GM18519 (cell line): Measurements from ENCODE around the gene CHRND.
"Not testable (repeated sequence)": the region's sequence is repeated elsewhere in the genome, so short reads cannot be mapped to it uniquely, and the experiment has no call there.

Experiments
- ATAC-seq: cut with Tn5 transposase; IDR thresholded peaks from one replicate; pipeline ENCODE4 v1.9.1; 2021; ENCODE audit warnings: mild to moderate bottlenecking, moderate library complexity; ENCODE audit not compliant: unreplicated experiment, low FRiP score

CHRND gene

DNA sequence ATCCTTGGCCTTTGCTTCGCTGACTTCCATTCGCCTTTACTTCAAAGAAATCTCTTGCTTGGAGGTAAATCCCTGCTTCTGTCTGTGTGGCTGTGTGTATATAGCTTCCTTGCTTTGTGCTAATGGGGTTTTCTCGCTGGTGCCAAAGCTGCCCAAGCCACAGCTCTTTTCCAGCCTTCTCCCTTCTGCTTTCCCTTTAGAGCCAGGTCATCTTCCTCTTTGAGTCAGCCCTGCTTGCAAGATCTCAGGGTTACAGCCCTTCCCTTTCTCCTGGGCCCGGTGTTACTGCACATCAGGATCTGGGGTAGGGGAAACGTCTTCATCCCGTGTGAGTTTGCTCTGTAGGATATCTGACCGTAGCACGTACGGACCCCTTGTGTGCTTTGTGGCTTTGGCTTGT lies 43.6 kb downstream of the CHRND start:
- ATAC-seq = no peak

DNA sequence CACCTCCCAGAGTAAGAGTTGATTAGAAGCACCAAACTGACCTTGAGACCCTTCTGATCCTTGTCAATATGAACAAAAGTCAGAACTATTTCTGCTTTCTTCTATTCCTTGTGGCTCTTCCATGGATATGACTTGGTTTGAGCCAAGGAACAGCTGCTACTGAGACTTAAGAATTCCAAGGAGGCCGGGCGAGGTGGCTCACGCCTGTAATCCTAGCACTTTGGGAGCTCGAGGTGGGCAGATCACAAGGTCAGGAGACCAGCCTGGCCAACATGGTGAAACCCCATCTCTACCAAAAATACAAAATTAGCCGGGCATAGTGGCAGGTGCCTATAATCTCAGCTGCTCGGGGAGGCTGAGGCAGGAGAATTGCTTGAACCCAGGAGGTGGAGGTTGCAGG lies 44.5 kb downstream of the CHRND start:
- ATAC-seq = not testable (repeated sequence)

DNA sequence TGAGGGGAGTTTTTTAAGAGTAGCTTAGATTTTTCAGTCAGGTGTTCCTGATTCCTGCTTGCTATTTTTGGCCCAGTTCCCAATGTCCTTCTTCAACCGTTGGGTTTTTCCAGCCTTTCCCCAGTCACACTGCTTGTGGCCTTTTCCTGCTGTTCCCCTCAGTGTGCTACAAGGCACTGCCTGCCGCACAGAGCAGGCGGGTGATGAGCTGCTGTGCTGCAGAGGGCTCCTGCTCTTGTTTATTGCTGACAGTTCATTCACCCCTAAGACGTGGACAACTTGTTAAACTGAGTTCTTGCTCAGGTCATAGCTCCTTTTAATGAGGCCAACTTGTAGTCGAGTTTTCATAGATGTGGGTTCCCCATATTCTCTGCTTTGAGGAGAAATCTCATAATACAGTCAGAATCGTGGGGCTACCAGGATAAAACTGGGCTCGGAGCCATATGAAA lies 45.1 kb downstream of the CHRND start:
- ATAC-seq = no peak

DNA sequence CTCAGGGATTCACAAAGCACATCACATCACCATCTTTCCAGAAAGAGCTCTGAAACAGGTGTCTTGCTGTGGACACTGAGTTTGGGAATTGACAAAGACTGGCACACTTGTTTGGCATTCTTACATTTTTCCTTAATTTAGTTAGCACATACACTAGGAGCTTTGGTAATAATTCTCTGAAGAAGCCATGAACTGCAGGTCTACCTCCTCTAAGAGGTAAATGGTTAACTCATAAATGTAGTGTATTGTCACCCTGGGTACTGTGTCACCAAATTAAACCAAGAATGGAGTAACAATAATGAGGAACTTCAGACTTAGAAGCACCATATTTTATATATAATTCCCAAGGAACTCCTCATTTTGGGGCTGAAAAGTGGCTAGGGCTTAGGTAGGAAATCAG lies 47.1 kb downstream of the CHRND start:
- no peak for ATAC-seq

DNA sequence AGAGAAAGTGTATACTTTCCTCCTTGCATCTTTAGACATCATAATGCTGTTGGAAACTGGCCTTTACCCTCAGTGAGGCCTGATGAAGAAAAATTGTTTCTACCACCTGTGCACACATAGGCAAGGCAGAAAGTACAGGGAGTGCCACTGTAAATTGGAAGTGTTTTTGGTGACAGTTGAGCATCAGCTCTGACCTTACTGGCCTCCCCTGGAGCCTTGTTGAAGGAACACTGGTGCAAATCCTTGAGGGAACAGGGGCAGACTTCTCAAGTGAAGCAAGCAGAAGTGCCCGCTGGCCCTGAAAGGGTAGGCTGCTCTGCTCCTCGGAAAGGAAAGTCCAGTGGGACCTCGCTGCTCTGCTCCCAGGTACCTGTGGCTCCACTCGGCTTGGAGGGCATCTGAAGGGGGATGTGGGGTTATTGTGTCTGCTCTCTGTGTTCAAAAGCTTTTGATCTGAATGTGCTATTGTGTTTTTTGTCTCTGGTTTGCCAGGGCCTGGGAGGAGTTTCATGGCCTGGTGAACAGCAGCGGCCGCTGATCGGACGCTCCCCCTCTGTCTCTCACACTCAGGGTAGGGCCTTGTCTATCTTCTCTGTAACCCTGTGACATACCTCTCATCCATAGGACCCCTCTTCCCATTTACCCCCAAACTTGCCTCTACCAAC lies 47.9 kb downstream of the CHRND start:
- ATAC-seq = no peak

DNA sequence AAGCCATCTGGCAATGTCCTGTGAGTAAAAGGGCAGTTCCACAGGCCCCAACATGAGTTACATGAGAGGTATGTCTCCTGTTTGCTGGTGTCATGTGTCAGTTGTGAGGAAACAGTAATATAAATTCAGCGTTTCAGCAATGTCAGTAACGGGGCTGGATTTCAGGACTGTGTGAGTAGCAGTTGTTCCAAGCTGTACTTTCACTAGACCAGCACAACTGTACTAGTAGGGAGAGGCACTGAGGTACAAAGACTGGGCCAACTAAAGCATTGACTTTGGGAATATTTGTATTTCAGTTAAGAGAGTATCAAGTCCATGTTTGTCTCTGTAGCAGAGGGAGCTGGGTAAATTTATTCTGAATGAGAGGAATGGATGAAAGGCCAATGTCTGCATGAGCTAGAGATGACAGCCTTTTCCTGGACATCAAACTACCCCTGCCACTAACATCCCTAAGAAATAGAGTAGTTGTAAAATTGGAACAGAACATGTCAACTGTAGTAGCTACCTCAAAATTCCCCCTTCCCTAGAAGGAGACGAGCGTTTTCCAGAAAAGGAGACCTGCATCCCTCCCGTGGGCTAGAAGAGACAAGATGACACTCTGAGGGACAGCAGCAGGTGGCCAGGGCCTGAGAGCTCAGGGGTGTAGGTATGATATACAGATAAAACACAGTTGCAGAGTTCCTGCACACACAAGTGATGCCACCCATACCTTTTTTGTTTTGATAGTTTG lies 48.9 kb downstream of the CHRND start:
- no peak for ATAC-seq

DNA sequence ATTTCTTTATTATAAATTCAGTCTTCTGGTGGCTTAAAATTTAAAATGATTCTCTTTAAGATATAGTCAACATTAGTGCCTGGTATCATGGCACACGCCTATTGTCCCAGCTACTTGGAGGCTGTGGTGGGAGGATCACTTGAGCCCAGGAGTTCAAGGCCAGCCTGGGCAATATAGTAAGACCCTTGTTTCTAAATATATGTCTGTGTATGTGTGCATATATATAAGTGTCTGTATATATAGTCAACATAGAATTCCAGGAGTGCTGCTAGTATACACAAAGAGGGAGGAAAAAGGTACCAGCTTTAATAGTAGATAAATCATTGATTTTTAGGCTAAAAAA lies 49.4 kb downstream of the CHRND start:
- no peak for ATAC-seq

DNA sequence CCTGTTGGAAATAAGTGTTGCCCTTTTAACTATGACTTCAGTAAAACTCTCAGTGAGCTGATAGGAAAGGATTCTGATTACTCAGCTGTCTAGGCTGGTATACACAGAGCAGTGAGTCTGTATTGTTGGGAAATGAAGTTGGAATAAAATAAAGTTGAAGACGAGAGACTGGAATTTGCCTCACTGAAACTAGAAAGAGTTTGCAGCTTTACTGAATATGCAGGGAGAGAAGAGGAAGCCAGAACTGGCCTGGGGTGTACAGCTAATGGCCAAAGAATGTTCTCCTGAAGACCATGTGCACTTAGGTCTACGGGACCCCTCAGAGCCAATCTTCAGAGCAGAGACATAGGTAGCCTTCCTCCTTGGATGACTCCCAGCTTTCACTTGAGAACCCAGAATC lies 51.0 kb downstream of the CHRND start:
- no peak for ATAC-seq

DNA sequence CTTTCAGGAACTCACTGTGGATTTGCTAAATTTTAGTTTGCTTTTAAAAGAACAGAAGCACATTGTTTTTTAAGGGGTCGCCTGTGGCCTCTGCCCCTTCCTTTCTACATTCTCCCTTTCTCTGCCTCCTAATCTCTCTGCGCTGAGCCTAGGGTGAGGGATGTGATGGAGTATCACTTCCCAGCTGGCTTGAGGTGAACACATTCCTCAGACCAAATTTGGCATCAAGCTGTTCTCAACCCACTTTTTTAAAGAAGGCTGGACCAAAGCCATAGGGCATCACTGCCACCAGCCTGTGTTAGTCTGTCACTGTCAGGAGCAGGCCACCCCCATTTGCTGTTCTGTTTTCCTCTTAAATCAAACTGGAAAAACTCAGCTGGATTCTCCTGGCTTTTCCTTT lies 51.9 kb downstream of the CHRND start:
- ATAC-seq = no peak

DNA sequence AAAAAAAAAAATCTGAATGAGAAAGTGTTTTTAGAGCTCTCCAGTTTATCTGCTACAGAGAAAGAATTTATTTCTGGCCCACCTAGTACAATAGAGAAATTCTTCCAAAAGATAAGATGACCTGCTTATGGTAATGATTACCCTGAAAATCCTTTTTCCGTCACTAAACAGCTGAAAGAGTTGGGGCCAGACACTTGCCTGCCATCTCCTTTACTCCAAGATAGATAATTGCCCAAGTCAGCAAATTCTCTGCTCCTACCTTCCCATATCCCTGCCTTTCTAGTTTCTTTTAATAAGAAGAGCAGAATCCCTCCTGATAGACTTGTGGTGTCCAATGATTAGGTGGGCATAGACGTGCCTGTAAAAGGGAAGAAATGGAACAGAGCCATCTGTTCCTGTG lies 52.7 kb downstream of the CHRND start:
- no peak for ATAC-seq

DNA sequence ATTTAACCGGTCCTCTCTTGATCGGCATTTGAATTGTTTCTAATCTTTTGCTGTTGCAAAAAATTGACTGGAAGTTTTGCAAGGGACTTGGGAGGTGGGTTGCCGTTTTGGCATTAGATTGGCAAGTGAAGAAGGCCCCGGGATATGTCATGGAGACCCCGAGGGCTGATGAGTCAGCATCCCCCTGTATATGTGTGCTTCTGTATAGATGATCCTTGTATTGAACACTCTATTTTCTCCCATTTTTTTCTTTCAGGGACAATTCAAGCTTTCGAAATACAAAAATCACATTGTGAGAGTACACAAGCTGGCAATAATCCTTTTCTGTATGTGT lies 54.7 kb downstream of the CHRND start:
- ATAC-seq = no peak

DNA sequence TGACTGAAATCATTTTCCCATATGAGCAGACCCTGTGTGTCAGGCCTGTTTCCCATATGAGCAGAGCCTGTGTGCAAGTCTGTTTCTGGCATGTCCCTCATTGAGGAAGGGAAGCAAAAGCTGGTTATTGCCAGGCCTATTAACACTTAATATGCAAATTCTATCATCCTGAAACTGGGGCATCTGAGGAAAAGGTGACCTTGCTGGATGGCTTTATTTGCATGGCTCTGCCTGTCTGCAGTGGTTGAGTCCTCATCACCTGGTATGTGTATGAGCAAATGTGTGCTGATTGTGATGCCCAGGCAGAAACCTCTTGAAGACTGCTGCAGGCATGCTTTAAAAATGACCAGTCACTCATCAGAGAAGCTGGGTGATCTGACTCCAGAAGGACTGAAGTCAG lies 55.8 kb downstream of the CHRND start:
- ATAC-seq = no peak

DNA sequence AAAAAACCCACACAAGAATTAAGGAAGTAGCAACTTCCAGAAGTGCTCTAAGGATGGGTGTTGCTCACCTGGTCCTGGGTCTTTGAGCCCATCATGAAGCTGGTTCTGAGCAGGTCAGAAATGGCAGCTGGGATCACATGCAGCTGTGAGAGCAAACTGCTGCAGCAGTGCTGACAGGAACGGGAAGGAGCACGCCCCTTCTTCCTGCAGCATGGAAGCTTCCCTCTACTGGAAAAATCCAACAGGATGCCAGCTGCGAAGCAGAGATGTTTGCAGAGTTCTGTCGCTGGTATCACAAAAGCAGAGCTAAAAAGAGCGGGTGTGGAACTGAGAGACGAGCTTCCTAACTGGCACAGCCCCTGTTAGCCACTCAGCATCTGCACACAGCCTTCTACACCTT lies 58.3 kb downstream of the CHRND start:
- ATAC-seq = no peak
